Measurements from ENCODE around the gene CIC.

DNA sequence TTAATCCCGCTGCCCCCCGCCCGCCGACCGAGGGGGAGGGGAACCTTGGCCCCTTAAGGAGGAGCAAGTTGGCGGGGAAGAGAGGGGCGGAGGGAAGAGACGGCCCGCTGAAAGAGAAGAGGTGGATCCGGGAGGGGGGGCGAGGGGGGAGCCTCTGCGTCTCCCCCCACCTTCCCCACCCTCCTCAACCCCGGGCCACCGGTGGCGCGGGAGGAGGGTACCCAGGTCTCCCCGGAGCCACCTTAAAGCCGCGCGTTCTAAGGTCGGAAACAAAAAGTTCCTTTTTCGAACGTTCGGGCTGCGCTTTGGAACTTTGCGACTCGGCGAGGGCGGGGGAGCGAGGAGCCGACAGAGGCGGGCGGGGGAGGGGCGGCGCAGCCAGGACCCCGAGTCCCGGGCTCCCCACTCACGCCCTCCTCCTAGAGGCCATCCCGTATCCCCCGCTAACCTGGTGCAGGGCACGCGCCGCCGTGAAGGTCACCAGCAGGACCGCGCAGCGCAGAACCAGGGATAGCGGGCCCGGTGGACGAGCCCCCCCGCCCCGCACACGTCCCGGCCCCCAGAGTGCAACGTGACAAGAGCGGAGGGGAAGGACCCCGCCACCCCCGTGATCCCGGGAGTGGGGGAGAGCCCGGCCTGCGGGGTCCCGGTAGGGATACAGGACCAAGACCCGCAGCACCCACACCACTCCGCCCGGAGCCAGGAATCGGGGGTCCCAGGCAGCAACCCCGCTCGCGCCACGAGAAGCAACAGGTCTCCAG, 14.8 kb upstream of the CIC start:
- no peak for TF ChIP-seq EZH2phosphoT487 (IDR thresholded peaks at IDR 0.05; ENCODE audit: low read depth)
- TF ChIP-seq, protein P1, sequence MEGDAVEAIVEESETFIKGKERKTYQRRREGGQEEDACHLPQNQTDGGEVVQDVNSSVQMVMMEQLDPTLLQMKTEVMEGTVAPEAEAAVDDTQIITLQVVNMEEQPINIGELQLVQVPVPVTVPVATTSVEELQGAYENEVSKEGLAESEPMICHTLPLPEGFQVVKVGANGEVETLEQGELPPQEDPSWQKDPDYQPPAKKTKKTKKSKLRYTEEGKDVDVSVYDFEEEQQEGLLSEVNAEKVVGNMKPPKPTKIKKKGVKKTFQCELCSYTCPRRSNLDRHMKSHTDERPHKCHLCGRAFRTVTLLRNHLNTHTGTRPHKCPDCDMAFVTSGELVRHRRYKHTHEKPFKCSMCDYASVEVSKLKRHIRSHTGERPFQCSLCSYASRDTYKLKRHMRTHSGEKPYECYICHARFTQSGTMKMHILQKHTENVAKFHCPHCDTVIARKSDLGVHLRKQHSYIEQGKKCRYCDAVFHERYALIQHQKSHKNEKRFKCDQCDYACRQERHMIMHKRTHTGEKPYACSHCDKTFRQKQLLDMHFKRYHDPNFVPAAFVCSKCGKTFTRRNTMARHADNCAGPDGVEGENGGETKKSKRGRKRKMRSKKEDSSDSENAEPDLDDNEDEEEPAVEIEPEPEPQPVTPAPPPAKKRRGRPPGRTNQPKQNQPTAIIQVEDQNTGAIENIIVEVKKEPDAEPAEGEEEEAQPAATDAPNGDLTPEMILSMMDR (IDR thresholded peaks at IDR 0.05; ENCODE audit: low read depth, low read length): no peak

Data from OCI-LY3 (cell line).